ENCODE results near the gene SMARCD3. TPM values are rescaled to one million over a fixed set of nuclear protein-coding genes. Genes with fewer than 3 reads are reported as not detected.

The SMARCD3 gene
- total RNA-seq, 2 experiments from 2014 or later, result 4.1 to 4.8 TPM

- no peak overlapping the region for H3K4me3 Mint-ChIP-seq
- POLR2A ChIA-PET, result interaction anchor here (0.5 to 0.6 kb wide), 2 partner anchors 13 to 1332 kb away, joined by 4 to 6 read pairs; no protein-coding TSS in a partner anchor
- H3K27me3 Mint-ChIP-seq, result peaks cover 40% of the 10 kb centered on the region
- peaks cover 44% of the 10 kb centered on the region for H3K4me1 Mint-ChIP-seq
- H3K36me3 Mint-ChIP-seq (ENCODE audit: low read depth), result no peaks in the 10 kb centered on the region
- DNase-seq, result no peak
- H3K27ac Mint-ChIP-seq, result no peak overlapping the region
- CTCF ChIA-PET, result interaction anchor here (0.6 to 4.9 kb wide), 6 partner anchors 10 to 58 kb away, joined by 3 to 49 read pairs (median 4); partner anchors contain the start of gene ABCF2
- intact Hi-C loops (cut with DNase I, micrococcal nuclease), result loop anchor here in 1 of 2 experiments (10.0 kb wide), 1 partner anchor 122 kb away; no protein-coding TSS in a partner anchor
- H3K9me3 Mint-ChIP-seq (ENCODE audit: low read depth), result no peaks in the 10 kb centered on the region
- ATAC-seq, result no peak
Measured at GRCh38 chr7:151246851-151247580, 1.5 kb downstream of the SMARCD3 start.

GRCh38 chr7:151246102-151246850, 2.2 kb downstream of the SMARCD3 start:
- ChIA-PET POLR2A (interaction anchor here (0.6 kb wide), 1 partner anchor 162 kb away, joined by 3 read pairs; no protein-coding TSS in a partner anchor), CTCF (interaction anchor here (0.6 to 4.9 kb wide), 10 partner anchors 10 to 399 kb away, joined by 3 to 49 read pairs (median 3); partner anchors contain the start of gene ABCF2)
- Mint-ChIP-seq H3K9me3 (ENCODE audit: low read depth) (no peaks in the 10 kb centered on the region), H3K4me1 (peaks cover 44% of the 10 kb centered on the region), H3K27ac (no peak overlapping the region), H3K36me3 (ENCODE audit: low read depth) (no peaks in the 10 kb centered on the region), H3K4me3 (no peak overlapping the region), H3K27me3 (peaks cover 40% of the 10 kb centered on the region)
- intact Hi-C loops (cut with DNase I, micrococcal nuclease), result loop anchor here in 1 of 2 experiments (10.0 kb wide), 1 partner anchor 121 kb away; no protein-coding TSS in a partner anchor
- DNase-seq (no peak), ATAC-seq (no peak)

- H3K4me3 Mint-ChIP-seq, result peak overlapping the region; percentile 21
- peaks cover 33% of the 10 kb centered on the region for H3K27me3 Mint-ChIP-seq
- H3K4me1 Mint-ChIP-seq, result peaks cover 39% of the 10 kb centered on the region
- peaks cover under 1% of the 10 kb centered on the region for H3K36me3 Mint-ChIP-seq (ENCODE audit: low read depth)
- peak; percentile 79 for DNase-seq
- H3K27ac Mint-ChIP-seq, result no peak overlapping the region
- peak; percentile 65 for ATAC-seq
- ChIA-PET CTCF (interaction anchor here (0.6 to 4.9 kb wide), 11 partner anchors 9 to 214 kb away, joined by 3 to 49 read pairs (median 4); partner anchors contain the start of genes ABCF2 and CHPF2), POLR2A (interaction anchor here (0.6 kb wide), 1 partner anchor 161 kb away, joined by 3 read pairs; no protein-coding TSS in a partner anchor)
- intact Hi-C loops (cut with DNase I, micrococcal nuclease), result loop anchor here (2.0 to 10.0 kb wide), 4 partner anchors 19 to 121 kb away; partner anchors contain the start of gene ABCF2 (in 1 of the 2)
- H3K9me3 Mint-ChIP-seq (ENCODE audit: low read depth), result no peaks in the 10 kb centered on the region
Measured at GRCh38 chr7:151245360-151246101, 3.0 kb downstream of the SMARCD3 start.

- H3K4me3 Mint-ChIP-seq, result peak overlapping the region; percentile 21
- H3K4me1 Mint-ChIP-seq, result peaks cover 39% of the 10 kb centered on the region
- no peak for ATAC-seq
- intact Hi-C loops (cut with DNase I, micrococcal nuclease), result loop anchor here (1.0 to 10.0 kb wide), 9 partner anchors 12 to 121 kb away; partner anchors contain the start of gene ABCF2 (in 2 of the 2)
- peaks cover 26% of the 10 kb centered on the region for H3K27me3 Mint-ChIP-seq
- DNase-seq, result peak; percentile 45
- no peaks in the 10 kb centered on the region for H3K9me3 Mint-ChIP-seq (ENCODE audit: low read depth)
- H3K27ac Mint-ChIP-seq, result no peak overlapping the region
- ChIA-PET POLR2A (interaction anchor here (0.9 to 1.5 kb wide), 2 partner anchors 18 to 282 kb away, joined by 3 to 6 read pairs; partner anchors contain the start of gene ABCF2), CTCF (interaction anchor here (0.7 to 4.9 kb wide), 19 partner anchors 11 to 626 kb away, joined by 3 to 49 read pairs (median 4); partner anchors contain the start of genes ABCF2 and CHPF2)
- peaks cover 4% of the 10 kb centered on the region for H3K36me3 Mint-ChIP-seq (ENCODE audit: low read depth)
Measured at GRCh38 chr7:151244841-151245346, 3.6 kb downstream of the SMARCD3 start.

GRCh38 chr7:151244196-151244840, 4.2 kb downstream of the SMARCD3 start:
- H3K9me3 Mint-ChIP-seq (ENCODE audit: low read depth), result no peaks in the 10 kb centered on the region
- H3K36me3 Mint-ChIP-seq (ENCODE audit: low read depth), result peaks cover 4% of the 10 kb centered on the region
- intact Hi-C loops (cut with DNase I, micrococcal nuclease), result loop anchor here (1.0 to 10.0 kb wide), 9 partner anchors 11 to 120 kb away; partner anchors contain the start of gene ABCF2 (in 2 of the 2)
- peak; percentile 27 for ATAC-seq
- H3K27me3 Mint-ChIP-seq, result peaks cover 23% of the 10 kb centered on the region
- DNase-seq, result peak; percentile 81
- peaks cover 36% of the 10 kb centered on the region for H3K4me1 Mint-ChIP-seq
- H3K27ac Mint-ChIP-seq, result no peak overlapping the region
- ChIA-PET CTCF (interaction anchor here (0.6 to 4.9 kb wide), 27 partner anchors 10 to 627 kb away, joined by 3 to 49 read pairs (median 4); partner anchors contain the start of genes ABCF2, CHPF2 and H2BK1), POLR2A (interaction anchor here (0.6 to 1.5 kb wide), 3 partner anchors 17 to 282 kb away, joined by 3 to 6 read pairs (median 3); partner anchors contain the start of gene ABCF2)
- H3K4me3 Mint-ChIP-seq, result peak overlapping the region; percentile 58

- Mint-ChIP-seq H3K4me3 (peak overlapping the region; percentile 58), H3K36me3 (ENCODE audit: low read depth) (peaks cover 9% of the 10 kb centered on the region), H3K9me3 (ENCODE audit: low read depth) (no peaks in the 10 kb centered on the region), H3K4me1 (peaks cover 33% of the 10 kb centered on the region), H3K27me3 (peaks cover 20% of the 10 kb centered on the region), H3K27ac (peak overlapping the region; percentile 35)
- ATAC-seq, result peak; percentile 43
- intact Hi-C loops (cut with DNase I, micrococcal nuclease), result loop anchor here (1.0 to 10.0 kb wide), 9 partner anchors 10 to 119 kb away; partner anchors contain the start of gene ABCF2 (in 2 of the 2)
- ChIA-PET CTCF (interaction anchor here (0.6 to 4.9 kb wide), 33 partner anchors 10 to 597 kb away, joined by 3 to 49 read pairs (median 3); partner anchors contain the start of genes ABCF2, CHPF2 and H2BK1), POLR2A (interaction anchor here (0.6 to 2.0 kb wide), 4 partner anchors 9 to 281 kb away, joined by 3 to 6 read pairs (median 4); partner anchors contain the start of gene ABCF2)
- DNase-seq, result peak; percentile 64
Measured at GRCh38 chr7:151243408-151244195, 4.9 kb downstream of the SMARCD3 start.

- peaks cover 17% of the 10 kb centered on the region for H3K27me3 Mint-ChIP-seq
- intact Hi-C loops (cut with DNase I, micrococcal nuclease), result loop anchor here in 1 of 2 experiments (10.0 kb wide), 1 partner anchor 118 kb away; no protein-coding TSS in a partner anchor
Measured at GRCh38 chr7:151243045-151243349, 5.5 kb downstream of the SMARCD3 start.

GRCh38 chr7:151242159-151243044, 6.1 kb downstream of the SMARCD3 start:
- POLR2A ChIA-PET, result interaction anchor here (1.2 to 2.0 kb wide), 2 partner anchors 8 to 15 kb away, joined by 3 to 4 read pairs; partner anchors contain the start of gene ABCF2
- H3K9me3 Mint-ChIP-seq (ENCODE audit: low read depth), result no peaks in the 10 kb centered on the region
- CTCF ChIA-PET, result interaction anchor here (0.6 to 4.9 kb wide), 15 partner anchors 8 to 451 kb away, joined by 3 to 49 read pairs (median 3); partner anchors contain the start of genes ABCF2, CHPF2 and H2BK1
- ATAC-seq, result no peak
- intact Hi-C loops (cut with DNase I, micrococcal nuclease), result loop anchor here in 1 of 2 experiments (10.0 kb wide), 1 partner anchor 118 kb away; no protein-coding TSS in a partner anchor
- peaks cover 12% of the 10 kb centered on the region for H3K27me3 Mint-ChIP-seq
- H3K4me3 Mint-ChIP-seq, result no peak overlapping the region
- peaks cover 25% of the 10 kb centered on the region for H3K4me1 Mint-ChIP-seq
- H3K27ac Mint-ChIP-seq, result no peak overlapping the region
- H3K36me3 Mint-ChIP-seq (ENCODE audit: low read depth), result peaks cover 9% of the 10 kb centered on the region
- DNase-seq, result no peak

More at GRCh38 chr7:151243045-151243349, 5.5 kb downstream of the SMARCD3 start:
- no peak overlapping the region for H3K27ac Mint-ChIP-seq
- ChIA-PET POLR2A (interaction anchor here (2.0 kb wide), 1 partner anchor 9 kb away, joined by 4 read pairs; no protein-coding TSS in a partner anchor), CTCF (interaction anchor here (0.6 to 4.9 kb wide), 16 partner anchors 9 to 451 kb away, joined by 3 to 49 read pairs (median 4); partner anchors contain the start of genes ABCF2, CHPF2 and H2BK1)
- ATAC-seq, result no peak
- no peaks in the 10 kb centered on the region for H3K9me3 Mint-ChIP-seq (ENCODE audit: low read depth)
- peak overlapping the region; percentile 58 for H3K4me3 Mint-ChIP-seq
- peaks cover 30% of the 10 kb centered on the region for H3K4me1 Mint-ChIP-seq
- peaks cover 9% of the 10 kb centered on the region for H3K36me3 Mint-ChIP-seq (ENCODE audit: low read depth)
- no peak for DNase-seq
